CD4-positive, alpha-beta T cell treated with Interleukin-21 for 1 hour (primary cell): ENCODE measurements around the gene ST6GALNAC1.
A peak's percentile ranks its signal among the peaks of the same experiment; 100 is the strongest.
"Not testable (repeated sequence)": the region's sequence is repeated elsewhere in the genome, so short reads cannot be mapped to it uniquely, and the experiment has no call there.

Experiments
- DNase-seq: peaks from one replicate; pipeline ENCODE4 v3.0.0-alpha.2; 2020

Gene ST6GALNAC1

DNA sequence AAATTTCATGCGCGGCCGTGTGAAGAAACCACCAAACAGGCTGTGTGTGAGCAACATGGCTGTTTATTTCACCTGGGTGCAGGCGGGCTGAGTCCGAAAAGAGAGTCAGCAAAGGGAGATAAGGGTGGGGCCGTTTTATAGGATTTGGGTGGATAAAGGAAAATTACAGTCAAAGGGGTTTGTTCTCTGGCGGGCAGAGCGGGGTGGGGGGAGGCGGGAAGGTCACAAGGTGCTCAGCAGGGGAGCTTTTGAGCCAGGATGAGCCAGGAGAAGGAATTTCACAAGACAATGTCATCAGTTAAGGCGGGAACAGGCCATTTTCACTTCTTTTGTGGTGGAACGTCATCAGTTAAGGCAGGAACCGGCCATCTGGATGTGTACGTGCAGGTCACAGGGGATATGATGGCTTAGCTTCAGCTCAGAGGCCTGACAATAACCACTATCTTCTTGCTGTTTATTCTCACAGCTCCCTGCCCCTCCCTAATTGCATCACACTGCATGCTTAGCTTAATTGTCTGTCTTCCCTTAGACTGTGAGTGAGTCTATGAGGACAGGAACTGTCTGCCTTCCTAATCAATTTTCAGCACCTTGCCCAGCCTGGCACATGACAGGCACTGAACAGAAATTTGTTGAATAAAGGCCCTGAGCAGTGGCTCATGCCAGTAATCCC, 32.3 kb downstream of the ST6GALNAC1 start:
- DNase-seq, result not testable (repeated sequence)

DNA sequence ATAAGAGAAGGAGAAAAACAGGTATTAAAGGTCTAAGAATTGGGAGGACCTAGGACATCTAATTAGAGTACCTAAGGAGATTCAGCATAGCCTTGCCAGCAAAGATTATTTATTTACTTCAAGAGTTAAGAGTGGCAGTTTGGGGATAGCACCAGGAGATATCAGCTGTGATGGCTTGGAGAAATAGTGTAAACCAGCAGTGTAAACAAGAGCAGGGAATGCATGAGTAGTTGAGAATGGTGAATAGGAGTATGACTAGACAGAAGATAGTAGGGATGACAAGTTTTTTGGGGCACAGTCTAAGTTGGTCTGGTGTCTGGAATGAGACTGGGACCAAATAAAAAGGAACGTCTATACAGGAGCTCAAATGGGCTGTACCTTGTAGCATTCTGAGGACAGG, 36.9 kb downstream of the ST6GALNAC1 start:
- DNase-seq, result not testable (repeated sequence)

DNA sequence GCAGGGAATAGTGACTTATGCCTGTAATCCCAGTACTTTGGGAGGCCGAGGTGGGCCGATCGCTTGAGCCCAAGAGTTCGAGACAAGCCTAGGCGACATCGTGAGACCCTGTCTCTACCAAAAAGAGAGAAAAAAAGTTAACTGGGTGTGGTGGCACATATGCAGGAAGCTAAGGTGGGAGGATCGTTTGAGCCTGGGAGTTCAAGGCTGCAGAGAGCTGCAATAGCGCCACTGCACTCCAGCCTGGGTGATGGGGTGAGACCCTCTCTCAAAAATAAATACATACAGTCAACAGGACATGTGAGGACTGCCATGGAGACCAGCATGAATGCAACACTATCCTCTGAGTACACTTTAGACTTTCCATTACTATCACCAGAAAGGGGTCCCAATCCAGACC, 42.5 kb downstream of the ST6GALNAC1 start:
- DNase-seq, result no peak

DNA sequence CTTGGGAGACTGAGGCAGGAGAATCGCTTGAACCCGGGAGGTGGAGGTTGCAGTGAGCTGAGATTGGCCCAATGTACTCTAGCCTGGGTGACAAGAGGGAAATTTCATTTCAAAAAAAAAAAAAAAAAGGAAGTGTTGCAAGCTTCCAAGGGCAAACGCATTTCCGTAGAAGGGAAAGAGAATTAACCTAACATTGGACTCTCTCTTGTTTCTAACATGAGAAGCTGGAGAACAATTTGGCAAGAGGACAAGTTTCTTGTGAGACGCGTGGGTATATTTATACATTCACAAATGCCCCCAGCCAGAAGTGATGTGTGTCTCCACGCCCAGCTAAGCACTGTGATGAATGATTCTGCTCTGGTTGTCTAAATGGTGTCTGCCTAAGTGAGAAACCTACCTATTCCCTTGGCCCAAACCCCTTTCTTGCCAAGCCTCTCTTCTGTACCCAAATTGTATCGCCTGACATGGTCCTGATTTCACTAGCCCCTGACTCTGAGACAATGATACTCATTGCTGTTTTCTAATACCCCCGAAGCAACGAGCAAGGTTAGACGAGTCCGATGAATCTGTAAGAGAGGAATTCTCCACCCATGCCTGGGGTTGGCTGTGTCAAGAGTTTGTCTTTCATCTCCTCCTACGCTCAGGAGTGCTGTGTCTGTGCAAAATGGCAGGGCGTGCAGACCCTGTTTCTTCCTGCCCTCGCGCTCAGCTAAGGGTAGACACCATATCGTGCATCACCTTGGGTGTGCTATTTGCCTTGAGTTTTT, 43.7 kb downstream of the ST6GALNAC1 start:
- DNase-seq, result no peak

DNA sequence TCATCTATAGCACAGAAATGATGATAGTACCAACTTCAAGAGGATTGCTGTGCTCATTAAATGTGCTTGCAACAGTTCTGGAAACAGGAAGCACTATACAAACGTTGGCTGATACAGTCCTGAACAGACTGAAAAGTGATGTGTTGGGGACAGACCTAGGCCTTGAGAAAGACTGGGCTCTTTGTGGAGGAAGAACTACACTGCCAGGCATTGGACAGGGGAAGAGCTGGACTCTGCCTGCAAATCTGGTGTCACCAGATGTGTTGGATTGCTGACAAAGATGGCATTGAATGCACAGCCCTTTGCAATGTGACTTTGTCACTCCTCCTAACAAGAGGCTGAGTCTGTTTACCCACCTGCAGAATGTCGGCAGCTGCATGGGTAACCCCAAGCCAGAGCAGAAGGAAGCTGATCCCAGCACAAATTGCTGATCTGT, 45.5 kb downstream of the ST6GALNAC1 start:
- DNase-seq, result no peak

DNA sequence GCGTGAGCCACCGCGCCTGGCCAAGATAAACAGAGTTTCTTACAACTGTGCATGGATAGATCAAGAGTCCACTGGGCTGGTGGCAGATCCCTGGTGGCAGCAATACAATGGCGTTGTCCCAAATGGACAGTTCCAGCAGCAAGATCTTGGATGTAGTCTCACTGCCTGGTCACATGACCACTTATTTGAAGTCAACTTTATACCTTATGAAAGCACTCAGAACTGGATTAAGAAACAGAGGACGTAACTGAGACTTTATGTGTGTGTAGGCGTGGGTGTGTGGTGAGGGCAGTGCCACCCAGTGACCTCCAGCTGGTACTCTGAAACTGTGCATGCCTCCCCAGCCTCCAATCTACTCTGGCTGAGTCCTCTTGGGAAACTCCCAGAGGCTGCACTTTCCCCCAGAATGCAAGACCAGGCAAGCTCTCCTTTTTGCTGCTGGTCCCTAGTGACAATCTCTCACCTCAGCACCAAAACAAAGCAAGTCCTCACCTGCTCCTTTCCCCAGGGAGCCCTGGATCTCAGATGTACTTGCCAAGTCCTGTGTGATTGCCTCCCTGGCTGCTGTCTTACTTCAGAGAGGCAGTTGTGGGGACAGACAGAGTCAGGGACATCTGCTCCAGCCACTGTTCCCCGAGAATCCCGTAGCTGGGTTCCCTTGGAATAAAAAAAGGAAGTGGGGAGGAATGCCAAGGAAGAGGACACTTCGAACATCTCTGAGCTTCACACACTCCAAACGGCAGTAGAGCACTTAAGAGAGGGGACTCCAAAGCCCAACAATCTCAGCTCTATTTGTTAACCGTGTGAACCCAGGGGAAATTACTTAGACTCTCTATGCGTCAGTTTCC, 46.2 kb downstream of the ST6GALNAC1 start:
- DNase-seq, result no peak

DNA sequence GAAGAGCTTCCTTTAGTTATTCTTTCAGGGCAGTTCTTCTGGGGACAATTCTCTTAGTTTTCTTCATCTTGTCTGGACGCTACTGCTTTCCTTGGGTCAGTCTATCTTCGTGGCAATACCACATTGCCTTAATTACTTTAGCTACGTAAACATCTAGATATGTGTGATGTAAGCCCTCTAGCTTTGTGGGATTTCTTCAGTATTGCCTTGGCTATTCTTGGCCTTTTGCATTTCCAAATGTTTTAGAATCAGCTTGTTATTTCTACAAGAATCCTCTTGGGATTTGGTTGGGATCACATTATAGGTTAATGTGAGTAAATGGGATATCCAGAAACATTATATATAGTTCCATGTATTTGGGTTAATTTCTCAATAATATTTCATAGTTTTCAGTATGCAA, 48.9 kb downstream of the ST6GALNAC1 start:
- no peak for DNase-seq

DNA sequence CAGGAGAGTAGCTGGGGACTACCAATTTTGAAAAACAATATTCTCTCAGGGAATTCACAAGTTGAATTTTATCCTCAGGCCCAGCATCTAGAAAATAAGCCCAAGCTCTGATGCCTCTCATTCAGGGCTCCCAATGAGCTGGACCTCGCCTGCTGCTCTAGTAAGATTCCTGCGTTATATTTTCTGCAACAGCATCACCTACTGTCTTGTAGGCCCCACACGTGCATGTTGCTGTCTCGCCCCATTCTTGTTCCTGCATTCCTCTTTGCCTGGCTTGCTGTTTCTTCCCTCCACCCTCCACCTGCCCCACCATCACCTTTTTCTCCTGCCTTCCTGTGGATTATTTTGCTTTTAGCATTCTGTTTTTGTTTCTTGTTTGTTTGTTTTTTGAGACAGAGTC, 49.6 kb downstream of the ST6GALNAC1 start:
- no peak for DNase-seq

DNA sequence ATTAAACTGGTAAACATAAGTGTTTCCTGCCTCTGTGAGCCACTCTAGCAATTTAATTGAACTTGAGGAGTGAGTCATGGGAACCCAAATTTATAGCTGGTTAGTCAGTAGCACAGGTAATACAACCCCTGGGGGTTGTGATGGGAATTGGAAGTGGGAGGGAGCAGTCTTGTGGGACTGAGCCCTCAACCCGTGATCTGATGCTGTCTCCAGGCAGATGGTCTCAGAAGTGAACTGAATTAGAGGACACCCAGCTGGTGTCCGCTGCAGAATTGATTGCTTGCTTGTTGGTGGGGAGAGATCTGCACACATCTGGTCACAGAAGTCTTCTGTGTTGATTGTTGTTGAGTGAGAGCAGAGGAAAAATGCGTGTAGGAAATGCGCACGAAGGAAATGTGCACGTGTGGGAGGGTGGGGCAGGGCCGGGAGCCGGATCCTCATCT, 50.2 kb downstream of the ST6GALNAC1 start:
- no peak for DNase-seq

DNA sequence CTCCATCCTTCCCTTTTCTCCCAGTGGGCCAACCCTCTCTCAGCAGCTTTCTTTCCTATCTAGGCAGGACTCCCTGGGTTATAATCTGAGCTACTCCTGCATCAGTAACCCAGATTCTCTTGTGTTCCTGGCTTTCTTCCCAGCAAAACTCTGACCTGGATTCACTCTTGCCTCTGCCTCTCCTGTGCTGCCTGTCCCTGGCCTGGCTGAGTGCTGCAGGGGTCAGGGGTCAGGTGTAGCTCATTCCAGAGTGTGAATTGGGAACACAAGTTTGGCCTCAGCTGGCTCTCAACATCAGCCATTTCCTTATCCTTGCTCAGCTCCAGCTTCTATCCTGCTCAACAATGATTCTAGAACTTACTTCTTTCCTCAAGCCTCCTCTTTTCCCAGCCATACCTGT, 55.4 kb downstream of the ST6GALNAC1 start:
- DNase-seq, result no peak

DNA sequence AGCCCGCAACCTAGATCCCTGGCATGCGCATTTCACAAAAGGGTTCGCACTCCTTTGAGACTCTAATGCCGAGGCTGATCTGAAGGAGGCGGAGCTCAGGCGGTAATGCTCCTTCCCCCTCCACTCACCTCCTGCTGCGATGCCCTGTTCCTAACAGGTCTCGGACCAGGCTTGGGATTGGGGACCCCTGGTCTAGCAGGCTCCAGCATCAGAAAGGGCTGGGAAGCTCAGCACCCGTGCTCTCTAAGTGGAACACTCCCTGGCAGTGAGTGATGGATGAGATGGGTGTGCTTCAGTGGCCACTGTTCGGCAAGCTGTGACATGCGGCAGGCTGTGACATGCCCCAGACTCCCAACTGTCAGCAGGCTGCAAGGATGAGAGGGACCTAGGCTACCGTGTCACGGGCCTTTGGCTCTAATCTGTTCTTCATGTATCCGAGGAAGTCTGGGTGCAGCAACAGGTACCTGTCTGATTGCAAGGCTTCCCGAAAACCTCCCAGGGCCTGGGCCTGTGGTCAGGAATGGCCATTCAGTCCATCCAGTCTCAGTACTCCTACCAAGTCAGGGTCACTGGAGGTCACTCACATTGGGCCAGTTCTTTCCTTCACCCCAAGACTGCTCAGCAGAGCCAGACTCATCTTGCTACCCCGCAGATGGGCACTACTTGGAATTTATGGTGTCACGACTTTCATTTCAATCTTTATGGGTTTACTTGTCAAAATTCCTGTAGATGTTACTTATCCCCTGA, 56.6 kb downstream of the ST6GALNAC1 start:
- DNase-seq, result no peak

DNA sequence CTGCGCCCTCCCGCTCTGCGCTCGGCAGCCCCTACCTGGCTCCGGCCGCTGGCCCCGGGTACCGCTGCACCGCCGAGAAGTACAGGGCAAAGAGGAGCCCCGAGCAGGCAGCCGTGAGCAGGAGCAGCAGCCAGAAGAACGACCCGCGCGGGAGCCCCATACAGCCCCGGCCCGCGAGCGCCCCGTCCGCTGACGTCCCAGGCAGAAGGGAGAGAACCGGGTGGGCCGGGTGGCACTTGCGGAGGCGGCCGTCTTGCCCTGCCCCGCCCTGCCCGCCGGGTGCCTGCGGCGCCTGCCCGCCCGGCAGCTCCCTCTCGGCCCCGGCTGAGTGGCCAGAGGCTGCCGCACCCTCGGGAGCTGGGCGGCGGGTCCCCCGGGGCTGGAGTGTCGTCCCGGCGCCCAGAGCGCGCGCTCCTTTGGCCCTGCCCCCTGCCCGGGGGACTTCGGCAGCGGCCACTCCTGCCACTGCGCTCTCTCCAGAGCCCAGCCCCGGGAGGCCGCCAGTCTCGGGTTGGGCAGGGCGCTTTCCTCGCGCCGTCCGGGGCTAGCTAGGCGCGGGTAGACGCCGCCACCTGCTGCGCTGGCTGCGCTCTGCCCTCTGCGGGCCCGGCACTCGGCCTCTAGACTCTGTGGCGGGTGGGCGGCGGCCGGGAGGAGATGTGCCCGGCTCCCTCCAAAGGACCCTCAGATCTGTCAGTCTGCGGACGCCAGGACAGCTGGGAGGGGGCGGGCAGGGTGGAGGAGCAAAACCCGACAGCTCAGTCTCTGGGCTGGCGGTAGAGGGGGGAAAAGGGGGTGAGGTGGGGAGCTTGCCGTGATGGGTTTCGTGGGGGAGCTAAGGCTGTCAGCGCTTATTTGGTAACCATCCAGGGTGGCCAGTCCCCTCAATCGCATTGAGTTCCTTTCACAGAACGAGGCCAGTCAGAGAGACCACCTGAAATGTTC, 57.6 kb downstream of the ST6GALNAC1 start, which contains the start of gene ST6GALNAC2:
TSS of gene ST6GALNAC2 (minus strand) at position 212 of the 945 bp plus-strand sequence. CDS start at position 160, 52 bp downstream.
- peak; percentile 39 for DNase-seq

DNA sequence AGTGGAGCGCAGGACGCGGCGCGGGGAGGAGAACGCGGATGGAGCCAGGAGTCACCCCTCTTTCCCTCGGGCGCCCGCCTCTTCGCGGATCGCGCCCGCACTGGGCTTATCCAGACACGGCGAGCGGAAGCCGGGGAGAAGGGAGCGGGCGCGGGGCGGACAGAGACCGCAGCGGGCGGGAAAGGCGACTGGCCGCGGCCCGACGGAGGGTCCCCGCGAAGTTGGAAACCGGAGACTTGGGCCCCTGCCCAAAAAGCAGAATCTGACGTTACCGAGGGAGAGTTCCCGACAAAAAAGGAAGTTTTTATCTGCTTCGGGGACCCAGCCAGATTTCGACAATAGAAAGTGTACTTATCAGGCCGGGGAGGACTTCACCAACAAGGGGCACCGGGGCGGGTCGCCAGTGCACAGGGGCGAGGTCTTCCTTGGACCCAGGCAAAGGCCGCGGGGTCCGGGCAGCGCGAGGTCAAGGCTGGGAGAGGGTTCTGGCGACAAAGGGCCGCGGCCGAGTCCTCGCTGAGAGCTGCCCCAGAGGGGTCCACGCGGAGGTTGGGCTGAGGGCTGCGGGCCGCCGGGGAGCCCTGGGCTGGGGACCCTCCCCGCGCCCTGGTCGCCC, 58.4 kb downstream of the ST6GALNAC1 start:
- no peak for DNase-seq

DNA sequence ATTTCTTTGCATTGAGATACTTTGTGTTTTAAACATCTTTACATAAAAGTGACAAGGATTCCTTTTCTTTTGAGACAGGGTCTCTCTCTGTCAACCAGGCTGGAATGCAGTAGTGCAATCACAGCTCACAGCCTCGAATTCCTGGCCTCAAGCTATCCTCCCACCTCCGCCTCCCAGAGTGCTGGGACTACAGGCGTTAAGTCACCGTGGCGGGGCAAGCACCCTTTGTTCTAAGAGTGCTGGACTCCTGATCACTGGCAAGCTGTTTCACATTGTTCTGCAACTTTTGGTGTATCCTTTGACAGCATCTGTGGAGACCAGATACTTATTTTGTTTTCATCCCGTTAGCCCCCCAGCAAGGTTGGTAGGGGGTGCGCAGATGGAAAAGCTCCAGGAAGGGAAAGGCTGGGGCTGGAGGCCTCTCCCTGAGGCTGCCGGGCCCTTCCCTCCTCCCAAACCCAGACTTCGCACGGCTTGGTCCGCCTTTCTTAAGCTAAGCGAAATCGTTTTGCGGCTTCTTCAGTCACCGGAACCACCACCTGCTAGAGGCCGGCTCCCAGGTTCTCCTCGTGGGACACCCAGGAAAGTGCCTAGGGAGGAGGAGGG, 59.0 kb downstream of the ST6GALNAC1 start:
- no peak for DNase-seq

DNA sequence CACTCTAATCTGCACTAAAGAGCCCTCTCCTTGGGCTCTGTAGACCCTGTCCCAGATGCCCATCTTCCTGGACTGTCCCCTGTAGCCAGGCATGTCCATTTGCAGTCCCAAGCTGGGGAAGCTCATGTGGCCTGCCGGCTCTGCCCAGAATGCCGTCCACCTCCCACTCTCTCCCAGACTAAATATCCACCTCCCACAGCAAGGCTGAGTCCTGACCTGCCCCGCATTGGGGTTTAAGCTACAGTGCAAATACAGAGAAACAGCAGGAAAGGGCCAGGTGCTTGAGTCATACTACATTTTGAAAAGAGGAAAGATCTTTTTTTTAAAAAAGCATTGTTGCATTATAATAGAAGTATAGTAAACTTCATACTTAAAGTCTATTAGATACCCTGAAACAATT, 60.9 kb downstream of the ST6GALNAC1 start:
- DNase-seq, result no peak

DNA sequence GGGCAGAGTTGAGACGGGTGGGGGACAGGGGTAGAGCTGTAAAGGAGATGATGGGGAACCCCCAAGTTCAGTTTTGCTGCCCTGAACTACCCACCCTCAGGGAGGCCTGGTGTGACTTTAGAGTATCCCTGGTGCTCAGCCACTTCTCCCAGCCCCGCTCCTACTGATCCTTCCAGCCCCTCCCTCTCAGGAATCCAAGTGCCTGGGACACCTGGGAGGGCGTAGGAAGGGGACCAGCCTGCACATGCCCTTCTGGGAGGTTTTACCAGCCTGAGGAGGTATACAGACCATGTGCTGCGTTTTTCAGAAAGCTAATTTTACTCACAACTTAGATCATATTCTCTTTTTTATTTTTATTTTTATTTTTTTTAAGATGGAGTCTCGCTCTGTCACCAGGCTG, 62.0 kb downstream of the ST6GALNAC1 start:
- DNase-seq, result no peak

DNA sequence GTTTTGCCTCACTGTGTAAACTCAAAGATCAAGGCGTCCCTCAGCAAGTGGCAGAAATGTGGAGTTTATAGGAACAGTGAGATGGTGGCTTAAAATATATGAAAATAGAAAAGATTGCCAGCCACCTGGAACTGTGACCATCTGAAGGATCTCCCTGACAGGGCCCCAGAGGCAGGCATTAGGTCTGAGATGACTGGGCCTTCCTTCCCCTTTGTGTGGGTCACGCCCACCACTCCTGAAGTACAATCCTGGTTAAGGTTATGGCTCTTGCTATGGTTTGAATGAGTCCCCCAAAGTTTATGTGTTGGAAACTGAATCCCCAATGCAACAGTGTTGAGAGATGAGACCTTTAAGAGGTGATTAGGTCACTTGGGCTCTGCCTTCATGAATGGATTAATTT, 64.3 kb downstream of the ST6GALNAC1 start:
- DNase-seq, result no peak

DNA sequence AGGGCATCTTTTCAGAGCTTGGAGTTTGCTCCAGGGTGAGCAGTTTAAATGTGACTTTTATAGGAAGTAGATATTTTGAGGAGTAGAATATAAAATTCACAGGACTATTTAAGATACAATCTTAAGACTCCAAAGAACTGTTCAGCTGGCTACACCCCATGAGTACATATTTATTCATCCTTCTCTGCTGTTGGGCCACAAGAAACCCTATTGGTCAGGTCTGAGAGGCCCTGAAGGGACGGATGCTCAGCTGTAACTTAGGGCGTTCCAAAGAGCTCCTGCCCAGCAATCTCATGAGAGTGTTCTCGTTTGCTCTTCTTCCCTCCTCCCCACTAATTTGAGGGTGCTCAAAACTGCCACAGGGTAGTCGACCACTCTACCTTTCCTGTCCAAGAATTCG, 65.2 kb downstream of the ST6GALNAC1 start:
- no peak for DNase-seq

DNA sequence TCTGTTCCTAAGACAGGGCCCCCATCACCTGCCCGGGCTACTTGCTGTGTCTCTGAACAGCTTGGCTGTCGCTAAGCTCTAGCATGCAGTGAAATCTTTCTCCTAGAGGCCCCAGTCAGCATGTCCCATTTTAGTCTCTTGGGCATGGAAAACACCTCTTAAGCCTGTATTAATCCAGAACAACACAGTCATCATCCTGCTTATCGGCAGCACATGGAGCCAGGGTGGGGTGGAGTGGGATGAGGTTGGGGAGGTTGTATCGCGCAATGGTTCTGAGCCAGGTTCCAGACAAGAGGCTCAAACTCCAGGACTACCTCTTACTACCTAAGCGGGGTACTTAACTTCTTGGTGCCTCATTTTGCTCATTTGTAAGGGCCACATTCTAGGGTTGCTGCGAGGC, 65.7 kb downstream of the ST6GALNAC1 start:
- no peak for DNase-seq

DNA sequence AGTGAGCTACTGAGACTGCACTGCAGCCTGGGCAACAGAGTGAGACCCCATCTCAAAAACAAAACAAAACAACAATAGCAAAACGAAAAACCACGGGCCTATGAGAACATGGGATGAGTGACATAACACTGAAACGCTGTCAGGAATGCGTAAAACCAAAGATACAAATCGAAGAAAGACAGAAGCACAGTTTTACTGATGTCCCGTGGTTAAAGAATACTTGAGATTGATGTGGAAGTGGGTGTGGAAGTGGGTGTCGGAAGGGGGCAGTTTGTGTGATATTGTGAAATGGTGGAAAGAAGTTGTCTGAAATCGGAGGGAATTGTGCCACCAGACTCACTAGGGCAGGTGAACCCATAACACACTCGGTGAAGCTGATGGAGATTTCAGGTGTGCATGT, 67.4 kb downstream of the ST6GALNAC1 start:
- DNase-seq, result no peak

DNA sequence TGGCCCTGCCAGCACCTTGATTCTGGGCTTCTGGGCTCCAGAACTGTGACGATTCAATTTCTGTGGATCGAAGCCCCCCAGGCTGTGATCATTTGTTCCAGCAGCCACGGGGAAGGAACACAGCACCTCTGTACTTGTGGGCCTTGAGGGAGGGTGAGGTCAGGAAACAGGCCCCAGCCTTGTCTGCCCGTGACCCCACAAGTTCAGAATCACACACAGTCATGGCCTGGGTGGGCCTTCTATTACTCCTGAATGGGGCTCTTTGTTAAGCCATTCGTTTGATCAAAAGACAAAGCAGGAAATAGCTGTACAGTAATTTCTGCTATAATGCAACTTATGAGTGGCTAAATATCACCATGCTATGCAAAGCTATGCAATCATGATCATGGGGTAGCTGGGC, 68.0 kb downstream of the ST6GALNAC1 start:
- no peak for DNase-seq
